PC-9 (cell line): ENCODE measurements around the gene FUBP3.

Source experiments
- CTCF ChIP-seq: fragments of 200-600 bp; sonication (generic); conservative IDR thresholded peaks from 2 replicates; pipeline ENCODE4 v1.6.1; 2017; ENCODE audit warnings: mixed run types, antibody characterized with exemption, mild to moderate bottlenecking, moderate library complexity
- EZH2 ChIP-seq: fragments of 200-600 bp; sonication (generic); IDR thresholded peaks from 2 replicates; pipeline ENCODE4 v1.8.0; 2017; ENCODE audit warnings: antibody characterized with exemption, low read depth

- TF ChIP-seq CTCF (no peak), EZH2 (no peak)
Observed at GRCh38 chr9:130543859-130544258, 35.5 kb upstream of the FUBP3 start.
